A172 (cell line): ENCODE measurements around the gene FAM124B. TPM values are rescaled to one million over a fixed set of nuclear protein-coding genes. Genes with fewer than 3 reads are reported as not detected.
"Not testable (repeated sequence)": the region's sequence is repeated elsewhere in the genome, so short reads cannot be mapped to it uniquely, and the experiment has no call there.

Experiments used
- DNase-seq: peaks from one replicate; pipeline ENCODE4 v3.0.0-alpha.2; 2015; ENCODE audit warnings: low spot score
- total RNA-seq: library from RNA; depleted of rRNA; stranded (reverse); fragments of >200 nt; shearing (Covaris generic); gene quantifications from 2 replicates; pipeline ENCODE4 v1.2.3, GENCODE V29; 2014

Gene FAM124B
- total RNA-seq, 1 experiment from 2014 or later: not detected

DNA sequence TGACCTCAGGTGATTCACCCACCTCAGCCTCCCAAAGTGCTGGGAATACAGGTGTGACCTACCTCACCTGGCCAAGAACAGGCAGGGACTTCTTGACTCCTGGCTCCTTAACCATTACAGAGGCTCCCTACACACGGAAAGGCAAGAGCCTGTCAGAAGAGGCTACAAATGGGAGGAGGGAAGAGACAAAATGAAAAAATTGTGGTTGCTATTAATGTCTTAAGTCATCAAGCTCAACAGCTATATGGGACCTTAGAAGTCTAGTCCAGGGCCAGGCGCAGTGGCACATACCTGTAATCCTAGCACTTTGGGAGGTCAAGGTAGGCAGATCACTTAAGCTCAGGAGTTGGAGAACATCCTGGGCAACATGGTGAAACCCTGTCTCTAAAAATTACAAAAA, 11.5 kb upstream of the FAM124B start:
- DNase-seq: no peak

DNA sequence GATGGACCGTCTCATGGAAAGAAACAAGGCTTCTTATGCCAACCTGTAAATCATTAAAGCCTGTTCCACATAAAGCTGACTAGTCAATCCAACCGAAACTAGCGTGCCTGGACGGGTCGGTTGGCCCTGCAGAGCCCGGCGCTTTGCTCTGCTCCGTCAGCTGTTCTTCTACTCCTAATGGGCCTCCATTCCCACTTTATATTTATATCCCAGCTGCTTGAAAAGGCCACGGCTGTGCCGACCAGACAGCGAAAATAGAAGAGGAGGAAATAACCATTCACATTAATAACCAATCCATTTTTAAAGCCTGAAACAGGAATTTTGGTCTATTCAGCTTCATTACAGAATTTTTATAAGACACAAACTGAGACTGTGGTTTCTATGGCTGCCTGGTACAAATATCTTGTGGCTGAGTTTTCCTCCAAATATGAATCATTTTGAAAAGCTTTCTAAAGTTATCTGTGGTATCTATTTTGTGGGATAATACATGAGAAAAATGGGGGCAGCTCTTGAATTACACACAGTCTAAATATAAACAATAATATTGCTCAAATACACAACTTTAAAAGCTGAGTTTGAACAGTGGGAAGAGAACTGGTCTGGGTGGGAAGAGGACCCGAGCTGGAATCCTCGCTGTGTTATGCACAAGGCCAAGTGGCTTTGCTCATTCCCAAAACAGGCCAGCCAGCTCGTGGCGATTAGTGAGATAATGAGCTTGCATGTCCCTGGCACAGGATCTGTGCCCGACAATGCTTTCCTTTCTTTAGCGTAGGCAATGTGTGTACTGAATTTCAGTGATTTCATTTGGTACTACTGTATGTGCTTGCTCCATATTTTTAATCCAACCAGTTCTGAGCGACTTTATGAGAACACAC, 10.5 kb upstream of the FAM124B start:
- peak; percentile 5 for DNase-seq

DNA sequence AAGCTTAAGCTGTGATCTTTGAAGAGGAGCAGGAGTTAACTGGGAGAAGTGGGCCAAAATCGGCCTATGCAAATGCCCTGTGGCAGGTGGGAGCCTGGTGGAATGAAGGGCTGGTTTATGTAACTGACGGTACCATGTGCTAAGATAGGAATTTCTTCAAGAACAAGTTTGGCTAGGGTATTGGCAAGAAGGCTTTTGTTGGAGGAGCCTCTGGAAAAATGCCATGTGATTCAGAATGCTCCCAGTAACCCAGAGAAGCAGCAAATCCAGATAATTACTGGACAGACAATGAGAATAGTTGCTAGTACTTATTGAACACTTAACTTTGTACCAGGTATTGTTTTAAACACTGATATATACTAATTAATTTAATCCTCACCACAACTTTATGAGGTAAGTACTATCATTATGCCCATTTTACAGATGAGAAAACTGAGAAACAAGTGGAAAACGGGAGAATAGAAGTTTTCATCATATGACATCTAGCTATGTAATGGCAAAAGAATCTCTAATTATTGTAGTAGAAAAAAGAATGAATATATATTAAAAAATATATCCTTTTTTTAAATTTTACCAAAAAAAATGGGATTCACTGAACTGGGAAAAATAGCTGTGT, 9.1 kb upstream of the FAM124B start:
- no peak for DNase-seq

- DNase-seq: no peak
Measured at GRCh38 chr2:224408676-224409075, 6.8 kb upstream of the FAM124B start.

DNA sequence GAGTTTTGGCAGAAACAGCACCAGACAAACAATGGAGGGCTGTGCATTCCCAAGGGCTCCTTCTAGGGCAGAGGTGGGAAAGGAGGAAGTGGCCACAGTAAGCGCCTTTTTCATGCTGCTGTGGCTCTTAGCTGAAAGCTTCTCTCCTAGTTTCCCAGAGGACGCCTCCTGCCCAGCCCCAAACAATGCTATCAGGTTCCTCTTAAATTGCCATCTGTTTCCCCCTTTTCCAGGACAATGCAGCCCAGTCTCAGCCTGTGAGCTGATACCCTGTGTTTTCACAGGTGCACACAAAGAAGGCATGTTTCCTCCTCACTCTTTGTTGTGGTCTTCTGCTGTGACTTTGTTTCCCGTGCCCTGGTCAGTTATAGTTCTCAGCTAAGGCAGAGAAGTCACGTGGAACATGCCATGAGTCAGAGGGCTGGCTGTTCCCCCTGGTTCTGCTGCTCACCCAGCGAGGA, 5.4 kb upstream of the FAM124B start:
- DNase-seq: no peak

DNA sequence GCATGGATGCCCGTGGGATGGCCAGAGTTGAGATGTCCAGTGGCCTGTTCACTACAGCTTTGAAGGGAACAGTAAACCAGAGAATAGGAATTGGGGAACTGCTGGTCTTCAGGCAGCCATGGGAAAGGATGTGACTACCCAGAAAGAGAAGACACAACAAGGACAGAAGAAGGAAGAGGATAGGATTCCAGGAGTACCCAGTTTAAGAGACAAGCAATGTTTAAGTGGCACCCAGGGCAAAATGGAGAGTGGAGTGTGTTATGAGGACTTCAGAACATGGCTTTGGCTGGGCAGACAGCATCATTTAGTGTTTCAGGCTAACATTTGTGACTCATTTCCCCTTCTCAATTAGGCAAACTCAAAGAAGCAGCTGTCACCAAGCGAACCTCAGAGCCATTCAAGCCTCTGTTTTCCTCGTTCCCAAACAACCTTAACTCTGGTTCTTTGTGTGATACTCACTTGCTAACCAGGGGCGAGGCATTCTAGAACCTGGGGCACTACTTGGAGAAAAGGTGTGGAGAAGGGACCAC, 4.0 kb upstream of the FAM124B start:
- no peak for DNase-seq

DNA sequence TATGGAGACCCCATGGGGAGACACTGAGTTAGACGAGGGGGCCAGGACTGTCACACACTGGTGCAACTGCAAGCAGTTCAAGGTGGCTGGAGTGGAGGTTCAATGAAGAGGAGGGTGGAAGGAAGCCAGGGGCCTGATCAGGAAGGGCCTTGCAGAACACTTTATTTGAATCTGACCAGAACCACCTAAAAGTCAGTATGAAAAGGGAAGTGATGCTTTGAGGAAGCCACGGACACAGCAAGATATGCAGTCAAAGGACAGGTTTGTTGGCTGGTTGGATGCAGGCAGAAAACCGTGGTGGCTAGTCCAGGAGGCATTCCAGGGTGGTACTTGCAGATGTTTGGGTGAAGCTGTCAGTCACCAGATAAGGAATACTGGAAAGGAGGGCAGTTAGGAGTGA, 3.5 kb upstream of the FAM124B start:
- DNase-seq: no peak

DNA sequence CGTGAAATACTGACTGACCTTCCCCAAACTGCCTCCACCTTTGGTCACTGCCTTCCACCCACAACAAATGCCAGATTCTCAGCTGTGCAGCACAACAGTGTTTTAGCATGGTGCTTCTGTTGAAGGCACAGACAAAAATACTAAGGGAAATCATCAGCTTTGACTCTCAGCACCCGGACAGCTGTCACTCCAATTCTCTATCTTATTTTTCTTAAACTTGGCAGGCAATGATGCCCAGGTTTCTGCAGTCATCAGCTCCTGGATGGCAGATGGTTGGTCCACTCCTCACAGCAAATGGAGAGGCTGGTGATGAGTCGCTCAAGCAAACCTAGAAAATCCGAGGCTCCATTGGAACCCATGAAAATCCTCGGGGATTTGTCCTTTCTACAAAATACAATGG, 2.9 kb upstream of the FAM124B start:
- no peak for DNase-seq

- DNase-seq: no peak
Measured at GRCh38 chr2:224403657-224404056, 1.8 kb upstream of the FAM124B start.

DNA sequence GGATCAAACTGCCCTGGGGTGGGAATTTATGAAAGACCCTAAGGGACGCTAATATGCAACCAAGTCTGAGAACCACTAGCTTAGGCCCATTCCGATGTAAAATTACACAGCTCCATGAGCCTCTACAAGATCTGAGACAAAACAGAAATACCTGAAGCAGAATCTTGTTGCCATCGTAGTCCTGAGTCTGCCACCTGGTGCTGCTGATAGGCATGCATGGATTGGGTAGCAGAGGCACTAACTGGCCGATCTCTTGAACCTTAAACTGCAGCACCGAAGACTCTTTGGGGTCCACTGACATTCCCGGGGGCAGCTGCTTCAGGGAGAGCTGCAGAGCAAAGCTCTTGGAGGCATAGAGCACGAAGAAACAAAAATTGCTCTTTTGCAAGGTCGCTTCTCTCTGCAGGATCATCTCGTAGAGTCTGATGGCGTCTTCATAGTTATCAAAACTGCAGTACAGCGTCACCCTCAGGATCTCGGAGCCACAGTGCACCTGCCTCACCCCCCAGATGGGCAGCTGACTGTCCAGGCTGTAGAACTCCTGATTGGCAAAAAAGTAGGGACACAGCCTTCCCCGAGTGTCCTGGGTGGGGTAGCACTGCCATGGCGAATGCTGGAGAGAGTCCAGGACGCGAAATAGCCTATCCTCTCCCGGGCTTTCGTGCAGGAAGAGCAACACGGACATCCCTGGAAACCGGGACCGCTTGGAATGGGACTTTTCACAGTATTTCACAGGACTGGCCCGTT, 848 bp downstream of the FAM124B start:
- DNase-seq: no peak

DNA sequence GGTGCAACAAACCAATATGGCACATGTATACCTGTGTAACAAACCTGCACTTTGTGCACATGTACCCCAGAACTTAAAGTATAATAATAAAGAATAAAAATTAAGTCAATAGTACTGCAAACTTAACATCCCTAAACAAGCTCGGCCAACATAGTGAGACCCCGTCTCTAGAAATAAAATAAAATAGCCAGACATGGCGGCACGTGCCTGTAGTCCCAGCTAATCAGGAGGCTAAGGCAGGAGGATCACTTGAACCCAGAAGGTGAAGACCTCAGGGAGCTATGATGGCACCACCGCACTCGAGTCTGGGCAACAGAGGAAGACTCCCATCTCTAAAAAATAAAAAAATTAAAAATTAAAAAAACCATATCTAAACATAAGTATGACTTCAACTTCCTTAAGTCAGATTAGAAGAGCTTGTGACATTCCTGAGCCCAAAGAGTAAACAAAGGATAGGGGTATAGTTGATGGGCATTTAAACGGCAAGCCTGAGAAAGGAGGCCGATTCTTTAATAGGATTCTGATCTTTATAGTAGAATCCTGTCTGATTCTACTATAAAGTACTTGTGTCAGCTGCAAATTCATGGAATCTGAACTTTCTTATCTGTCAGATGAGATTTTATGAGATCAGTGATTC, 1.6 kb downstream of the FAM124B start:
- no peak for DNase-seq

- DNase-seq: no peak
Measured at GRCh38 chr2:224398289-224398688, 3.6 kb downstream of the FAM124B start.

GRCh38 chr2:224397100-224397499, 4.8 kb downstream of the FAM124B start:
- DNase-seq: not testable (repeated sequence)

- peak; percentile 10 for DNase-seq
Measured at GRCh38 chr2:224395620-224396390, 6.1 kb downstream of the FAM124B start.

DNA sequence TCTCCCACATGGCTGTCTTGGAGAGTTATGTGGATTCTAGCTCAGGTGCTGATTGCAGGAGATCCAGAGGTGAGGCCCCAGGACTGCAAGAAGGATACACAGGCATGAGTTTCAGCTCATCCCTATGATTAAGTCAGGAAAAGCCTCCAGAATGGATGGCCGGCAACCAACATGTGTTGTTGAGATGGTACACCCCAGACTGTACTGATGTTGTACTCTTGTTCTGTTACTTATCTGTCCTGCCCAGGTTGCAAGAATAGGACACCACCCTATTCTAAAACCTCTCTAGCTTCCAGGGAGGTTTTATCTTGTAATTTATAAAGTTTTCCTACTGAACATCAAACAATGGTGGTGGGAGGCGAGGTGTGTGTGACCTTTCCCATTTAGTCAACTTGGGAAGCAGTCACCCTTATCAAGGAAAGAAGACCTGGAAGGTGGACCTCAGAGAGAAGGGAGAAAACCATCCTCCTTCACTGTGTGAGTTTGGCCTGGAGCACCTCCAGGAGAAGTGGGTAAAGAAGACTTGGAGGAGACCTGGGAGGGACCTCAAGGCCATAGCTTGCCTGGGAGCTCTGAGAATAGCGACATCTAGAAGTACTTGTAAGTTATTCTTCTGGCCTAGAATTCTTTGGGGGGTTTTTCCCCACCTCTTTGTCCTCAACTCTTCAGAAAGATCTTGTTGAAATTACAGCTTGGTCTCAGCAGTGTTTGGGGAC, 8.6 kb downstream of the FAM124B start:
- DNase-seq: no peak

DNA sequence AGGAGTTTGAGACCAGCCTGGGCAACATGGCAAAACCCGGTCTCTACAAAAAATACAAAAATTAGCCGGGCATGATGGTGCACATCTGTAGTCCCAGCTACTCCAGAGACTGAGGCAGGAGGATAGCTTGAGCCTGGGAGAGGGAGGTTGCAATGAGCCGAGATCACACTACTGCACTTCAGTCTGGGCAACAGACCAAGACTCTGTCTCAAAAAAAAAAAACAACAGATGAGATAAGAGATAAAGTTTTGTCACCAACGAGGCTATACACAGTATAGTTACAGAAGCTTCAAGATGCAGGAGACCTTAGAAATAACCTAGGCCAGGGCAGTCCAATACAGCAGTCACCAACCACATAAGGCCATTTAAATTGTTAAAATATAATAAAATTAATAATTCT, 9.4 kb downstream of the FAM124B start:
- peak; percentile 5 for DNase-seq

DNA sequence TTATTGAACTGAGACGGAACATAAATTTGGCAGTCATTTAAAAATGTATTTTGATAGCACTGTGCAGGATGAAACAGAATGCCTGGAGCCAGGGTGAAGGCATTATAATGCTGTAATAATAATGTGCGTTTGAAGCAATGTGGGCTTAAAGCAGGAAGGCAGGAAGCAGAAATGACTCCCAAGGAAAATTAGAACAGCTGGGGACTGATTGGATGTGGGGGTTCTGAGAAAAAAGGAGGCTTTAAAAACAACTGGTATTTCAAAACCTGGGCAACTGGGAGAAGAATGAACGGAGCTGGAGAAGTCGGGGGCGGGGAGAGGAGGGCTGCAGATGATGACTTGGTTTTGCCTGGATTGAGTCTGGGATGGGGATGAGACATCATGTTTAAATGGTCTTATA, 12.6 kb downstream of the FAM124B start:
- DNase-seq: no peak

DNA sequence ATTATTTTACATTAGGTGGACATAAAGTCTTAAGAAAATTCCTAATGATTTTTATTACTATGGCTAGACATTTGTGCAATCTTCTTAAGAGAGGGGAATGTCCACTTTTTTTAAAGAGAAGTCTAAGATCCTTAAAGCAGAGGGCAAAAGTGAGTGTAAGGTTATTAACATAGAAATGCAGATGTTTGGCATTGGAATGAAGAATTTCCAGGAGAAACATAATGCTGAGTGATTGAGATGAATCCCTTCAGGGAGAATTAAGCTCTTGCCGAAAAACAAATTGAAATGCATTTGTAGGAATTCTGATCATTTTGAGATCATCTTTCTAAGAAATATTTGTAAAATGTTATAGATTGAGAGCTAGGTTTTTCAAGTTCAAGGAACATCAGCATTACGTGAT, 15.0 kb downstream of the FAM124B start:
- no peak for DNase-seq

DNA sequence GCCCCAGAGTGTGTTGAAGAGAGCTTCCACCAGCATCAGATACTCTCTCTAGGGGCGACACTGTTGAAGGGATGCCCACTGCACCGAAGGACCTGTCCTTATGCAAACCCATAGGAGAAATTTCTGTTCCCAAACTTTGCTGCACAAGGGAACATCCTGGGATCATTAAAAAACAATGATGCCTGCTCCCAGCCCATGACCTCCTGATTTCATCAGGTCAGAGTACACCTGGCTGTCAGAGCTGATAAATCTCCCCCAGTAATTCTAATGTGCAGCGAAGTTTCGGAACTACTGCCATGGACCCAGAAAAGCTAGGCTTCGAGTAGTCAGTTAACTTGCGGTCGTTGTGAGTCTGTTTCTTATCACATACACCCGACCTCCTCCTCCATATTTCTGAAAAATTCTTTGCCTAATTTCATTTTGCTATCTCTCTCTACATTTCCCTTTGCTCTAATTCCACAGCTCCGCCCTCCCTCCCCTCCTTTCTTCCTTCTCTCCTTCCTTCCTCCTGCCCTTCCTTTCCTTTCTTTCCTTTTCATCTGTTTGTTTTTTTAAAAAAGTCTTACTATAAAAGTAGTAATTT, 18.8 kb downstream of the FAM124B start:
- no peak for DNase-seq

GRCh38 chr2:224382280-224382647, 19.6 kb downstream of the FAM124B start:
- not testable (repeated sequence) for DNase-seq
